ENCODE measurements around the gene MERTK. TPM values are rescaled to one million over a fixed set of nuclear protein-coding genes. Genes with fewer than 3 reads are reported as not detected.

The MERTK gene
- total RNA-seq, 2 experiments from 2014 or later: 0.08 to 0.19 TPM

GRCh38 chr2:111919794-111920608 lies 21.6 kb downstream of the MERTK start:
- Histone ChIP-seq H3K9me3 (ENCODE audit: control insufficient read depth in 1 of 2, insufficient read depth in 1 of 2, low read length in 2 of 2) (no peaks in the 10 kb centered on the region), H3K4me3 (ENCODE audit: low read length) (no peak overlapping the region), H3K4me1 (ENCODE audit: insufficient read depth, low read length) (no peaks in the 10 kb centered on the region), H3K27ac (ENCODE audit: low read depth in 1 of 2, low read length in 2 of 2) (no peak overlapping the region), H3K36me3 (ENCODE audit: insufficient read depth, low read length) (no peaks in the 10 kb centered on the region), H3K27me3 (ENCODE audit: control insufficient read depth in 1 of 2, insufficient read depth in 2 of 2, low read length in 2 of 2) (peaks cover 0 to 3% of the 10 kb centered on the region in 2 experiments)
- TF ChIP-seq CTCF (IDR thresholded peaks at IDR 0.05): no peak
- Mint-ChIP-seq H3K4me3 (no peak overlapping the region), H3K27ac (no peak overlapping the region), H3K36me3 (ENCODE audit: low read depth) (no peaks in the 10 kb centered on the region), H3K9me3 (no peaks in the 10 kb centered on the region), H3K27me3 (no peaks in the 10 kb centered on the region), H3K4me1 (ENCODE audit: low read depth) (no peaks in the 10 kb centered on the region)
- DNase-seq (peak in 2 of 14 experiments; percentile 18 to 29), ATAC-seq (ENCODE audit: poor library complexity) (no peak)
- intact Hi-C loops (cut with DNase I, micrococcal nuclease): no loop called here
- CTCF ChIA-PET: no interaction called here
- POLR2A ChIA-PET: interaction anchor here (1.0 kb wide), 1 partner anchor 110 kb away, joined by 3 read pairs; no protein-coding TSS in a partner anchor

GRCh38 chr2:111923276-111923804 lies 24.9 kb downstream of the MERTK start:
- Histone ChIP-seq H3K4me3 (ENCODE audit: low read length) (no peak overlapping the region), H3K9me3 (ENCODE audit: control insufficient read depth in 1 of 2, insufficient read depth in 1 of 2, low read length in 2 of 2) (no peaks in the 10 kb centered on the region), H3K27me3 (ENCODE audit: control insufficient read depth in 1 of 2, insufficient read depth in 2 of 2, low read length in 2 of 2) (peaks cover 0 to 3% of the 10 kb centered on the region in 2 experiments), H3K4me1 (ENCODE audit: insufficient read depth, low read length) (no peaks in the 10 kb centered on the region), H3K36me3 (ENCODE audit: insufficient read depth, low read length) (no peaks in the 10 kb centered on the region), H3K27ac (ENCODE audit: low read depth in 1 of 2, low read length in 2 of 2) (no peak overlapping the region)
- no peaks in the 10 kb centered on the region for H3K9me3 Mint-ChIP-seq
- H3K27ac Mint-ChIP-seq: no peak overlapping the region
- intact Hi-C loops (cut with DNase I, micrococcal nuclease): no loop called here
- H3K4me1 Mint-ChIP-seq (ENCODE audit: low read depth): no peaks in the 10 kb centered on the region
- H3K36me3 Mint-ChIP-seq (ENCODE audit: low read depth): no peaks in the 10 kb centered on the region
- H3K4me3 Mint-ChIP-seq: no peak overlapping the region
- ATAC-seq (ENCODE audit: poor library complexity) (no peak), DNase-seq (no peak)
- no peak for TF ChIP-seq CTCF (IDR thresholded peaks at IDR 0.05)
- POLR2A ChIA-PET: no interaction called here
- CTCF ChIA-PET: no interaction called here
- no peaks in the 10 kb centered on the region for H3K27me3 Mint-ChIP-seq

- no peaks in the 10 kb centered on the region for H3K4me1 ChIP-seq (ENCODE audit: insufficient read depth, low read length)
- H3K9me3 Mint-ChIP-seq: no peaks in the 10 kb centered on the region
- TF ChIP-seq CTCF (IDR thresholded peaks at IDR 0.05): no peak
- ChIA-PET POLR2A (no interaction called here), CTCF (no interaction called here)
- no peaks in the 10 kb centered on the region for H3K9me3 ChIP-seq (ENCODE audit: control insufficient read depth in 1 of 2, insufficient read depth in 1 of 2, low read length in 2 of 2)
- intact Hi-C loops (cut with DNase I, micrococcal nuclease): no loop called here
- no peaks in the 10 kb centered on the region for H3K27me3 Mint-ChIP-seq
- H3K36me3 ChIP-seq (ENCODE audit: insufficient read depth, low read length): no peaks in the 10 kb centered on the region
- H3K4me3 Mint-ChIP-seq: no peak overlapping the region
- no peak overlapping the region for H3K4me3 ChIP-seq (ENCODE audit: low read length)
- no peaks in the 10 kb centered on the region for H3K4me1 Mint-ChIP-seq (ENCODE audit: low read depth)
- peaks cover 0 to 3% of the 10 kb centered on the region in 2 experiments for H3K27me3 ChIP-seq (ENCODE audit: control insufficient read depth in 1 of 2, insufficient read depth in 2 of 2, low read length in 2 of 2)
- H3K27ac ChIP-seq (ENCODE audit: low read depth in 1 of 2, low read length in 2 of 2): no peak overlapping the region
- ATAC-seq (ENCODE audit: poor library complexity) (no peak), DNase-seq (no peak)
- no peak overlapping the region for H3K27ac Mint-ChIP-seq
- H3K36me3 Mint-ChIP-seq (ENCODE audit: low read depth): no peaks in the 10 kb centered on the region
Measured at GRCh38 chr2:111924617-111925107, 26.3 kb downstream of the MERTK start.

All from CD4-positive, alpha-beta T cell (primary cell).